HG02763 (cell line): Measurements from ENCODE around the gene C6orf141.

Source experiments
- ATAC-seq: cut with Tn5 transposase; IDR thresholded peaks from one replicate; pipeline ENCODE4 v1.9.1; 2021; ENCODE audit warnings: mild to moderate bottlenecking, moderate library complexity; ENCODE audit not compliant: unreplicated experiment

C6orf141 gene

GRCh38 chr6:49550492-49551077, at the start of gene C6orf141:
C6orf141 (plus strand) TSS chr6:49550668; CDS start chr6:49550793, 125 bp downstream.
- ATAC-seq: peak; percentile 52

- ATAC-seq: no peak
Observed at GRCh38 chr6:49504666-49505065, 45.8 kb upstream of the C6orf141 start.

- ATAC-seq: no peak
Observed at GRCh38 chr6:49506569-49507111, 43.8 kb upstream of the C6orf141 start.

- no peak for ATAC-seq
Observed at GRCh38 chr6:49509342-49509741, 41.1 kb upstream of the C6orf141 start.

GRCh38 chr6:49513153-49513989, 37.1 kb upstream of the C6orf141 start:
- ATAC-seq: no peak

- ATAC-seq: no peak
Observed at GRCh38 chr6:49514571-49515484, 35.6 kb upstream of the C6orf141 start.

GRCh38 chr6:49515485-49516146, 34.9 kb upstream of the C6orf141 start:
- no peak for ATAC-seq

GRCh38 chr6:49516147-49516505, 34.3 kb upstream of the C6orf141 start:
- ATAC-seq: no peak

- ATAC-seq: no peak
Observed at GRCh38 chr6:49517919-49518318, 32.5 kb upstream of the C6orf141 start.

- ATAC-seq: peak; percentile 82
Observed at GRCh38 chr6:49519660-49520059, 30.8 kb upstream of the C6orf141 start.

GRCh38 chr6:49522710-49523593, 27.5 kb upstream of the C6orf141 start:
- no peak for ATAC-seq

- no peak for ATAC-seq
Observed at GRCh38 chr6:49523901-49524300, 26.6 kb upstream of the C6orf141 start.

- no peak for ATAC-seq
Observed at GRCh38 chr6:49524541-49524940, 25.9 kb upstream of the C6orf141 start.

GRCh38 chr6:49526598-49526997, 23.9 kb upstream of the C6orf141 start:
- no peak for ATAC-seq

GRCh38 chr6:49527320-49527719, 23.1 kb upstream of the C6orf141 start:
- no peak for ATAC-seq

- no peak for ATAC-seq
Observed at GRCh38 chr6:49528571-49528970, 21.9 kb upstream of the C6orf141 start.

GRCh38 chr6:49530141-49530776, 20.2 kb upstream of the C6orf141 start:
- no peak for ATAC-seq

- peak; percentile 87 for ATAC-seq
Observed at GRCh38 chr6:49531774-49532569, 18.5 kb upstream of the C6orf141 start.
